GM23338 (cell line): ENCODE results near the gene NELFE. TPM values are rescaled to one million over a fixed set of nuclear protein-coding genes. Genes with fewer than 3 reads are reported as not detected.

ENCODE experiments used
- ATAC-seq: fragments of 200-7000 bp; cut with Tn5 transposase; 3 replicates; pipeline ENCODE4 v1.9.1; 2020
- DNase-seq: peaks from one replicate; pipeline ENCODE4 v3.0.0-alpha.2; 2015; ENCODE audit warnings: low spot score
- H2AFZ ChIP-seq: fragments of 200-600 bp; sonication (generic); 2 replicates; pipeline ENCODE4 v1.8.0; 2016; ENCODE audit warnings: antibody characterized with exemption, mild to moderate bottlenecking, moderate library complexity
- H3F3A ChIP-seq: fragments of 200-600 bp; sonication (generic); replicated peaks from 2 replicates; pipeline ENCODE4 v1.8.0; 2017; ENCODE audit warnings: antibody characterized with exemption, mixed run types, low read depth
- H3K27ac ChIP-seq: fragments of 200-600 bp; sonication (generic); 2 replicates; pipeline ENCODE4 v1.6.1; 2016; ENCODE audit warnings: low read depth
- H3K27me3 ChIP-seq: fragments of 200-600 bp; sonication (generic); 2 replicates; pipeline ENCODE4 v1.8.0; 2016; ENCODE audit warnings: mild to moderate bottlenecking, mixed run types, moderate library complexity; ENCODE audit not compliant: insufficient read depth
- H3K36me3 ChIP-seq: fragments of 200-600 bp; sonication (generic); 2 replicates; pipeline ENCODE4 v1.8.0; 2016; ENCODE audit warnings: mild to moderate bottlenecking; ENCODE audit not compliant: insufficient read depth
- H3K4me1 ChIP-seq: fragments of 200-600 bp; sonication (generic); 2 replicates; pipeline ENCODE4 v1.8.0; 2016; ENCODE audit warnings: mild to moderate bottlenecking, moderate library complexity; ENCODE audit not compliant: insufficient read depth
- H3K4me2 ChIP-seq: fragments of 200-600 bp; sonication (generic); 2 replicates; pipeline ENCODE4 v1.7.1; 2017; ENCODE audit warnings: mixed run types
- H3K4me3 ChIP-seq: fragments of 200-600 bp; sonication (generic); 2 replicates; pipeline ENCODE4 v1.6.1; 2016; ENCODE audit warnings: mixed run types
- H3K79me2 ChIP-seq: fragments of 200-600 bp; sonication (generic); replicated peaks from 2 replicates; pipeline ENCODE4 v1.8.0; 2017; ENCODE audit warnings: mild to moderate bottlenecking; ENCODE audit not compliant: insufficient read depth
- H3K9me2 ChIP-seq: fragments of 200-600 bp; sonication (generic); 2 replicates; pipeline ENCODE4 v1.8.0; 2017; ENCODE audit not compliant: insufficient read depth
- H4K20me1 ChIP-seq: fragments of 200-600 bp; sonication (generic); replicated peaks from 2 replicates; pipeline ENCODE4 v1.8.0; 2017; ENCODE audit warnings: mild to moderate bottlenecking; ENCODE audit not compliant: insufficient read depth
- H3K27ac Mint-ChIP-seq: 2 replicates; pipeline ENCODE4 v1.8.0; 2020; ENCODE audit warnings: inconsistent platforms, mild to moderate bottlenecking, moderate library complexity, mixed read lengths
- H3K27me3 Mint-ChIP-seq: 3 replicates; pipeline ENCODE4 v1.8.0; 2022; ENCODE audit warnings: low read depth, mild to moderate bottlenecking, moderate library complexity, mixed read lengths, inconsistent platforms; ENCODE audit not compliant: insufficient read depth, poor library complexity
- H3K36me3 Mint-ChIP-seq: 3 replicates; pipeline ENCODE4 v1.8.0; 2021; ENCODE audit warnings: low read depth, mild to moderate bottlenecking, inconsistent platforms, moderate library complexity, mixed read lengths
- H3K4me1 Mint-ChIP-seq: 3 replicates; pipeline ENCODE4 v1.8.0; 2020; ENCODE audit warnings: mild to moderate bottlenecking, inconsistent platforms, mixed read lengths
- H3K4me3 Mint-ChIP-seq: 3 replicates; pipeline ENCODE4 v1.8.0; 2021; ENCODE audit warnings: moderate library complexity, mild to moderate bottlenecking, inconsistent platforms, mixed read lengths
- H3K9me3 Mint-ChIP-seq: 3 replicates; pipeline ENCODE4 v1.8.0; 2020; ENCODE audit warnings: moderate library complexity, mild to moderate bottlenecking, inconsistent platforms, mixed read lengths
- CREB1 ChIP-seq: fragments of 250-450 bp; sonication (Bioruptor Pico); IDR thresholded peaks from 2 replicates; pipeline ENCODE4 v1.5.0; 2020; ENCODE audit warnings: low read depth, mild to moderate bottlenecking, moderate library complexity
- CTCF ChIP-seq, 2 experiments: fragments of 200-600 bp in 1 of 2; sonication (generic) in 1 of 2; conservative IDR thresholded peaks; 2 replicates each; pipeline versions ENCODE4 v1.5.1 to v1.6.1; 2016 to 2017; ENCODE audit warnings: antibody characterized with exemption in 2 of 2, low read depth in 2 of 2, mild to moderate bottlenecking in 2 of 2, moderate library complexity in 1 of 2
- ETS1 ChIP-seq: IDR thresholded peaks from 2 replicates; pipeline ENCODE4 v1.6.1; 2016; ENCODE audit warnings: antibody characterized with exemption
- EZH2 ChIP-seq: fragments of 200-600 bp; sonication (generic); IDR thresholded peaks from one replicate; pipeline ENCODE4 v1.8.0; 2017; ENCODE audit warnings: antibody characterized with exemption, mild to moderate bottlenecking, low read depth; ENCODE audit not compliant: unreplicated experiment
- EZH2phosphoT487 ChIP-seq: fragments of 200-600 bp; sonication (generic); IDR thresholded peaks from one replicate; pipeline ENCODE4 v1.8.1; 2018; ENCODE audit warnings: antibody characterized with exemption; ENCODE audit not compliant: unreplicated experiment
- JUNB ChIP-seq: IDR thresholded peaks from one replicate; pipeline ENCODE4 v1.6.1; 2016; ENCODE audit warnings: antibody characterized with exemption; ENCODE audit not compliant: unreplicated experiment
- NANOG ChIP-seq: IDR thresholded peaks from 2 replicates; pipeline ENCODE4 v1.6.1; 2016; ENCODE audit warnings: antibody characterized with exemption, borderline replicate concordance
- POLR2AphosphoS5 ChIP-seq: IDR thresholded peaks from 2 replicates; pipeline ENCODE4 v1.6.1; 2016; ENCODE audit warnings: antibody characterized with exemption, low read depth
- STAT1 ChIP-seq: IDR thresholded peaks from one replicate; pipeline ENCODE4 v1.6.1; 2016; ENCODE audit warnings: antibody characterized with exemption; ENCODE audit not compliant: unreplicated experiment
- ZNF114 ChIP-seq: fragments of 250-450 bp; sonication (Bioruptor Pico); IDR thresholded peaks from 2 replicates; pipeline ENCODE4 v1.5.0; 2020; ENCODE audit warnings: mild to moderate bottlenecking, moderate library complexity
- ZNF331 ChIP-seq: fragments of 250-450 bp; sonication (Bioruptor Pico); IDR thresholded peaks from 2 replicates; pipeline ENCODE4 v1.5.0; 2020; ENCODE audit warnings: low read depth, mild to moderate bottlenecking, moderate library complexity
- polyA plus RNA-seq: library from polyadenylated mRNA; unstranded; fragments of >200 nt; fragmentation: Nextera tagmentation; extraction: Ambion mirVana; gene quantifications from 2 replicates; pipeline ENCODE4 v1.2.1, GENCODE V29; 2016
- total RNA-seq: library from RNA; depleted of rRNA; stranded (reverse); fragments of >200 nt; shearing (Covaris generic); gene quantifications from 2 replicates; pipeline ENCODE4 v1.2.3, GENCODE V29; 2014
- TF ChIP-seq, protein P1 (sequence below): fragments of 250-450 bp; sonication (Bioruptor Pico); IDR thresholded peaks from 2 replicates; pipeline ENCODE4 v1.5.0; 2020; ENCODE audit warnings: mild to moderate bottlenecking, moderate library complexity
- TF ChIP-seq, protein P2 (sequence below): IDR thresholded peaks from one replicate; pipeline ENCODE4 v1.6.1; 2018; ENCODE audit warnings: antibody characterized with exemption; ENCODE audit not compliant: unreplicated experiment

Gene NELFE
- total and polyA plus RNA-seq, 2 experiments from 2014 or later: 64.0 to 93.4 TPM

DNA sequence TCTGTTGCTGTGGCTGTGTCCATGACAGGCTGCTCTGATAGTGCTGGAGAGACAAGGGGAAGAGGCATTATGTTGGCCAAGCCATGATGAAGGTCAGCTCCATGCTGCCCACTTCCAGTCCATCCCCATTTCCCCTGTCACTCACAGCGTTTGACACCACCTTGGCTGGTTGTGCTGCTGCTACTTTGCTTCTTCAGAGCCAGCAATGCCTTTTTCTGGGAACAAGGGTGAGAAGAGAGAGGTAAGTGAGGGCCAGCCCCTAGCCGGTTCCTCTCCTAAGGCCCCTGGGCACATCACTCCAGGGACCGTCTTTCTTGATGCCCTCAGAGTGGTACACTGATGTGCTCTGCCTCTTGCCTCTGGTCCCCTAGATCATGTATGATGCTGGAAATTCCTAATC is 2.0 kb downstream of the NELFE start:
- ATAC-seq (no peak), DNase-seq (no peak)
- Mint-ChIP-seq H3K36me3 (peaks cover 66% of the 10 kb centered on the region), H3K27ac (no peak overlapping the region), H3K4me3 (no peak overlapping the region), H3K27me3 (peaks cover 4% of the 10 kb centered on the region), H3K4me1 (peaks cover 12% of the 10 kb centered on the region), H3K9me3 (peaks cover 2% of the 10 kb centered on the region; the same call in 1 of the 3 replicates)
- peaks cover 19% of the 10 kb centered on the region for H3K36me3 ChIP-seq
- H3K4me1 ChIP-seq: peaks cover 15% of the 10 kb centered on the region; the same call in 1 of the 2 replicates
- 0 out of 2 replicates have a peak, but pooled peaks cover 6% of the 10 kb centered on the region for H3F3A ChIP-seq
- TF ChIP-seq, protein P1, sequence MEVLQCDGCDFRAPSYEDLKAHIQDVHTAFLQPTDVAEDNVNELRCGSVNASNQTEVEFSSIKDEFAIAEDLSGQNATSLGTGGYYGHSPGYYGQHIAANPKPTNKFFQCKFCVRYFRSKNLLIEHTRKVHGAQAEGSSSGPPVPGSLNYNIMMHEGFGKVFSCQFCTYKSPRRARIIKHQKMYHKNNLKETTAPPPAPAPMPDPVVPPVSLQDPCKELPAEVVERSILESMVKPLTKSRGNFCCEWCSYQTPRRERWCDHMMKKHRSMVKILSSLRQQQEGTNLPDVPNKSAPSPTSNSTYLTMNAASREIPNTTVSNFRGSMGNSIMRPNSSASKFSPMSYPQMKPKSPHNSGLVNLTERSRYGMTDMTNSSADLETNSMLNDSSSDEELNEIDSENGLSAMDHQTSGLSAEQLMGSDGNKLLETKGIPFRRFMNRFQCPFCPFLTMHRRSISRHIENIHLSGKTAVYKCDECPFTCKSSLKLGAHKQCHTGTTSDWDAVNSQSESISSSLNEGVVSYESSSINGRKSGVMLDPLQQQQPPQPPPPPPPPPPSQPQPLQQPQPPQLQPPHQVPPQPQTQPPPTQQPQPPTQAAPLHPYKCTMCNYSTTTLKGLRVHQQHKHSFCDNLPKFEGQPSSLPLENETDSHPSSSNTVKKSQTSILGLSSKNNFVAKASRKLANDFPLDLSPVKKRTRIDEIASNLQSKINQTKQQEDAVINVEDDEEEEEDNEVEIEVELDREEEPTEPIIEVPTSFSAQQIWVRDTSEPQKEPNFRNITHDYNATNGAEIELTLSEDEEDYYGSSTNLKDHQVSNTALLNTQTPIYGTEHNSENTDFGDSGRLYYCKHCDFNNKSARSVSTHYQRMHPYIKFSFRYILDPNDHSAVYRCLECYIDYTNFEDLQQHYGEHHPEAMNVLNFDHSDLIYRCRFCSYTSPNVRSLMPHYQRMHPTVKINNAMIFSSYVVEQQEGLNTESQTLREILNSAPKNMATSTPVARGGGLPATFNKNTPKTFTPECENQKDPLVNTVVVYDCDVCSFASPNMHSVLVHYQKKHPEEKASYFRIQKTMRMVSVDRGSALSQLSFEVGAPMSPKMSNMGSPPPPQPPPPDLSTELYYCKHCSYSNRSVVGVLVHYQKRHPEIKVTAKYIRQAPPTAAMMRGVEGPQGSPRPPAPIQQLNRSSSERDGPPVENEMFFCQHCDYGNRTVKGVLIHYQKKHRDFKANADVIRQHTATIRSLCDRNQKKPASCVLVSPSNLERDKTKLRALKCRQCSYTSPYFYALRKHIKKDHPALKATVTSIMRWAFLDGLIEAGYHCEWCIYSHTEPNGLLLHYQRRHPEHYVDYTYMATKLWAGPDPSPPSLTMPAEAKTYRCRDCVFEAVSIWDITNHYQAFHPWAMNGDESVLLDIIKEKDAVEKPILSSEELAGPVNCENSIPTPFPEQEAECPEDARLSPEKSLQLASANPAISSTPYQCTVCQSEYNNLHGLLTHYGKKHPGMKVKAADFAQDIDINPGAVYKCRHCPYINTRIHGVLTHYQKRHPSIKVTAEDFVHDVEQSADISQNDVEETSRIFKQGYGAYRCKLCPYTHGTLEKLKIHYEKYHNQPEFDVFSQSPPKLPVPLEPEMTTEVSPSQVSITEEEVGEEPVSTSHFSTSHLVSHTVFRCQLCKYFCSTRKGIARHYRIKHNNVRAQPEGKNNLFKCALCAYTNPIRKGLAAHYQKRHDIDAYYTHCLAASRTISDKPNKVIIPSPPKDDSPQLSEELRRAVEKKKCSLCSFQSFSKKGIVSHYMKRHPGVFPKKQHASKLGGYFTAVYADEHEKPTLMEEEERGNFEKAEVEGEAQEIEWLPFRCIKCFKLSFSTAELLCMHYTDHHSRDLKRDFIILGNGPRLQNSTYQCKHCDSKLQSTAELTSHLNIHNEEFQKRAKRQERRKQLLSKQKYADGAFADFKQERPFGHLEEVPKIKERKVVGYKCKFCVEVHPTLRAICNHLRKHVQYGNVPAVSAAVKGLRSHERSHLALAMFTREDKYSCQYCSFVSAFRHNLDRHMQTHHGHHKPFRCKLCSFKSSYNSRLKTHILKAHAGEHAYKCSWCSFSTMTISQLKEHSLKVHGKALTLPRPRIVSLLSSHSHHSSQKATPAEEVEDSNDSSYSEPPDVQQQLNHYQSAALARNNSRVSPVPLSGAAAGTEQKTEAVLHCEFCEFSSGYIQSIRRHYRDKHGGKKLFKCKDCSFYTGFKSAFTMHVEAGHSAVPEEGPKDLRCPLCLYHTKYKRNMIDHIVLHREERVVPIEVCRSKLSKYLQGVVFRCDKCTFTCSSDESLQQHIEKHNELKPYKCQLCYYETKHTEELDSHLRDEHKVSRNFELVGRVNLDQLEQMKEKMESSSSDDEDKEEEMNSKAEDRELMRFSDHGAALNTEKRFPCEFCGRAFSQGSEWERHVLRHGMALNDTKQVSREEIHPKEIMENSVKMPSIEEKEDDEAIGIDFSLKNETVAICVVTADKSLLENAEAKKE (CRISPR knock-in tag): no peak
- TF ChIP-seq EZH2phosphoT487 (no peak), CREB1 (CRISPR knock-in tag) (no peak), EZH2 (no peak), JUNB (no peak), ZNF331 (no peak), POLR2AphosphoS5 (no peak), NANOG (no peak), CTCF (conservative IDR thresholded peaks at IDR 0.05; ENCODE audit: low read depth in 2 of 2) (no peak), ZNF114 (CRISPR knock-in tag) (no peak), STAT1 (no peak), ETS1 (no peak)
- TF ChIP-seq, protein P2, sequence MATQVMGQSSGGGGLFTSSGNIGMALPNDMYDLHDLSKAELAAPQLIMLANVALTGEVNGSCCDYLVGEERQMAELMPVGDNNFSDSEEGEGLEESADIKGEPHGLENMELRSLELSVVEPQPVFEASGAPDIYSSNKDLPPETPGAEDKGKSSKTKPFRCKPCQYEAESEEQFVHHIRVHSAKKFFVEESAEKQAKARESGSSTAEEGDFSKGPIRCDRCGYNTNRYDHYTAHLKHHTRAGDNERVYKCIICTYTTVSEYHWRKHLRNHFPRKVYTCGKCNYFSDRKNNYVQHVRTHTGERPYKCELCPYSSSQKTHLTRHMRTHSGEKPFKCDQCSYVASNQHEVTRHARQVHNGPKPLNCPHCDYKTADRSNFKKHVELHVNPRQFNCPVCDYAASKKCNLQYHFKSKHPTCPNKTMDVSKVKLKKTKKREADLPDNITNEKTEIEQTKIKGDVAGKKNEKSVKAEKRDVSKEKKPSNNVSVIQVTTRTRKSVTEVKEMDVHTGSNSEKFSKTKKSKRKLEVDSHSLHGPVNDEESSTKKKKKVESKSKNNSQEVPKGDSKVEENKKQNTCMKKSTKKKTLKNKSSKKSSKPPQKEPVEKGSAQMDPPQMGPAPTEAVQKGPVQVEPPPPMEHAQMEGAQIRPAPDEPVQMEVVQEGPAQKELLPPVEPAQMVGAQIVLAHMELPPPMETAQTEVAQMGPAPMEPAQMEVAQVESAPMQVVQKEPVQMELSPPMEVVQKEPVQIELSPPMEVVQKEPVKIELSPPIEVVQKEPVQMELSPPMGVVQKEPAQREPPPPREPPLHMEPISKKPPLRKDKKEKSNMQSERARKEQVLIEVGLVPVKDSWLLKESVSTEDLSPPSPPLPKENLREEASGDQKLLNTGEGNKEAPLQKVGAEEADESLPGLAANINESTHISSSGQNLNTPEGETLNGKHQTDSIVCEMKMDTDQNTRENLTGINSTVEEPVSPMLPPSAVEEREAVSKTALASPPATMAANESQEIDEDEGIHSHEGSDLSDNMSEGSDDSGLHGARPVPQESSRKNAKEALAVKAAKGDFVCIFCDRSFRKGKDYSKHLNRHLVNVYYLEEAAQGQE: no peak
- no peaks in the 10 kb centered on the region for H3K27me3 ChIP-seq
- H3K4me3 ChIP-seq: no peak overlapping the region
- no peak overlapping the region for H3K27ac ChIP-seq
- peaks cover 28% of the 10 kb centered on the region for H3K79me2 ChIP-seq
- H3K9me2 ChIP-seq: no peaks in the 10 kb centered on the region
- no peaks in the 10 kb centered on the region; the same call in 1 of the 2 replicates for H4K20me1 ChIP-seq
- no peak overlapping the region for H3K4me2 ChIP-seq
- no peak overlapping the region for H2AFZ ChIP-seq
